Tibial nerve (tissue), 4 donors: Measurements from ENCODE around the gene ROBO1. TPM values are rescaled to one million over a fixed set of nuclear protein-coding genes. Genes with fewer than 3 reads are reported as not detected.

Source experiments
- DNase-seq, 2 donors: peaks; one replicate each; pipeline ENCODE4 v3.0.0-alpha.2; 2019; ENCODE audit warnings: low spot score in 2 of 2
- H3K27ac ChIP-seq, 4 donors: fragments of 200-600 bp; sonication (generic) in 3 of 4; one replicate each; pipeline ENCODE4 v1.5.1; 2017 to 2019; ENCODE audit warnings: mild to moderate bottlenecking in 1 of 4
- H3K27me3 ChIP-seq, 2 donors: fragments of 200-600 bp; sonication (generic) in 1 of 2; one replicate each; pipeline versions ENCODE4 v1.5.1 to v1.6.0; 2017 to 2019
- H3K36me3 ChIP-seq, 3 donors: fragments of 200-600 bp; sonication (generic); one replicate each; pipeline ENCODE4 v1.5.1; 2018 to 2019
- H3K4me1 ChIP-seq, 4 donors: fragments of 200-600 bp; sonication (generic) in 3 of 4; one replicate each; pipeline ENCODE4 v1.5.1; 2017 to 2019
- H3K4me3 ChIP-seq, 4 donors: fragments of 200-600 bp; sonication (generic) in 3 of 4; one replicate each; pipeline ENCODE4 v1.5.1; 2017 to 2019; ENCODE audit warnings: mild to moderate bottlenecking in 1 of 4, moderate library complexity in 1 of 4
- H3K9me3 ChIP-seq, 4 donors: fragments of 200-600 bp; sonication (generic) in 3 of 4; one replicate each; pipeline ENCODE4 v1.5.1; 2017 to 2019
- EP300 ChIP-seq, 2 donors: sonication (generic); formaldehyde crosslinking; IDR thresholded peaks; one replicate each; pipeline ENCODE4 v1.6.1; 2017; ENCODE audit warnings: antibody characterized with exemption in 2 of 2, mild to moderate bottlenecking in 1 of 2
- POLR2A ChIP-seq, 2 donors: fragments of 450-650 bp; IDR thresholded peaks; one replicate each; pipeline ENCODE4 v1.6.1; 2017; ENCODE audit warnings: antibody characterized with exemption in 2 of 2, mild to moderate bottlenecking in 2 of 2, moderate library complexity in 2 of 2
- WGBS, 2 donors: methylation state at CpG; one replicate each; pipeline ENCODE4 v1.1.5; 2018; 5-methylcytosine and 5-hydroxymethylcytosine counted together
- total RNA-seq, 4 donors: library from RNA; depleted of rRNA; stranded (reverse); fragments of >200 nt; gene quantifications; one replicate each; pipeline ENCODE4 v1.1.0, GENCODE V29; 2016
- TF ChIP-seq, protein P1 (sequence below), 5 experiments: fragments of 200-600 bp in 3 of 5; fragments of 450-650 bp in 2 of 5; sonication (generic) in 3 of 5; IDR thresholded peaks; one replicate each; pipeline ENCODE4 v1.5.1; 2016 to 2019; ENCODE audit warnings: antibody characterized with exemption in 5 of 5, mild to moderate bottlenecking in 3 of 5, moderate library complexity in 2 of 5

ROBO1 gene
- total RNA-seq, 4 donors from 2014 or later: 12.6 to 27.8 (median 23.1) TPM

DNA sequence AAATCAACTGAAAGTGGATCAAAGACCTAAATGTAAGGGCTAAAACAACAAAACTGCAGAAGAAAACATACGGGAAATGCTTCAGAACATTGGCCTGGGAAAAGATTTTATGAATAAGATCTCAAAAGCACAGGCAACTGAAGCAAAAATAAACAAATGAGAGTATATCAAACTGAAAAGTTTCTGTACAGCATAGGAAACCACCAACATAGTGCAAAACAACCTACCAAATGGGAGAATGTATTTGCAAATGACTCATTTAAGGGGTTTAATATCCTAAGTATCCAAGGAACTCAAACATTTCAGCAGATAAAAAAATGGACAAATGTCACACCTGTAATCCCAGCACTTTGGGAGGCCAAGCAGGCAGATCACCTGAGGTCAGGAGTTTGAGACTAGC lies 489.1 kb downstream of the ROBO1 start:
- no peak for TF ChIP-seq POLR2A (IDR thresholded peaks at IDR 0.05)
- TF ChIP-seq EP300 (IDR thresholded peaks at IDR 0.05): no peak
- TF ChIP-seq, protein P1, sequence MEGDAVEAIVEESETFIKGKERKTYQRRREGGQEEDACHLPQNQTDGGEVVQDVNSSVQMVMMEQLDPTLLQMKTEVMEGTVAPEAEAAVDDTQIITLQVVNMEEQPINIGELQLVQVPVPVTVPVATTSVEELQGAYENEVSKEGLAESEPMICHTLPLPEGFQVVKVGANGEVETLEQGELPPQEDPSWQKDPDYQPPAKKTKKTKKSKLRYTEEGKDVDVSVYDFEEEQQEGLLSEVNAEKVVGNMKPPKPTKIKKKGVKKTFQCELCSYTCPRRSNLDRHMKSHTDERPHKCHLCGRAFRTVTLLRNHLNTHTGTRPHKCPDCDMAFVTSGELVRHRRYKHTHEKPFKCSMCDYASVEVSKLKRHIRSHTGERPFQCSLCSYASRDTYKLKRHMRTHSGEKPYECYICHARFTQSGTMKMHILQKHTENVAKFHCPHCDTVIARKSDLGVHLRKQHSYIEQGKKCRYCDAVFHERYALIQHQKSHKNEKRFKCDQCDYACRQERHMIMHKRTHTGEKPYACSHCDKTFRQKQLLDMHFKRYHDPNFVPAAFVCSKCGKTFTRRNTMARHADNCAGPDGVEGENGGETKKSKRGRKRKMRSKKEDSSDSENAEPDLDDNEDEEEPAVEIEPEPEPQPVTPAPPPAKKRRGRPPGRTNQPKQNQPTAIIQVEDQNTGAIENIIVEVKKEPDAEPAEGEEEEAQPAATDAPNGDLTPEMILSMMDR (IDR thresholded peaks at IDR 0.05): no peak
- Histone ChIP-seq H3K27ac (no peak overlapping the region), H3K36me3 (no peaks in the 10 kb centered on the region), H3K4me1 (no peaks in the 10 kb centered on the region), H3K27me3 (no peaks in the 10 kb centered on the region), H3K9me3 (peaks cover 0 to 4% (median 0%) of the 10 kb centered on the region in 4 donors), H3K4me3 (no peak overlapping the region)
- 53 to 57% methylated on average over 1 of the region's 1 CpG for WGBS, 2 donors
- no peak for DNase-seq

DNA sequence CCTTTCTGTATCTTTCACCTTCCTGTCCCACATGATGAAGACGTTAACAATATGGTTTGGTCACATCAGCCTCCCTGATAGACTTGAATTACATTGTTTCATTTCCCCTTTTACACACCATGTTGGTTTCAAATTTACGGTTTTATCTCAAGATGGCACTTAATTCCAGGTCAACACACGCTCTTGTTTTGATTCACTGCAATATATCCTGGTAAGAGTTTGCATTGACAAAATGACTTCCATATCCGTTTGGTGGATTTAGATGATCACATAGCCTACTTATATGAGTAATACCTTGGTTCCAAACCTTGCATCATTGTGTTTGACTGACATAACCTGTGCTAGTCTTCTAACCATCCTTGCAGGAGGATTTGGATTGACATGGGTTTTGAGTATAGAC lies 499.4 kb downstream of the ROBO1 start:
- H3K9me3 ChIP-seq: no peaks in the 10 kb centered on the region
- WGBS, 2 donors: 91 to 96% methylated on average over 4 of the region's 4 CpGs
- no peak overlapping the region for H3K4me3 ChIP-seq
- H3K4me1 ChIP-seq: no peaks in the 10 kb centered on the region
- H3K36me3 ChIP-seq: no peaks in the 10 kb centered on the region
- no peak for DNase-seq
- TF ChIP-seq, protein P1 (IDR thresholded peaks at IDR 0.05): no peak
- TF ChIP-seq EP300 (IDR thresholded peaks at IDR 0.05): no peak
- TF ChIP-seq POLR2A (IDR thresholded peaks at IDR 0.05): no peak
- no peak overlapping the region for H3K27ac ChIP-seq
- no peaks in the 10 kb centered on the region for H3K27me3 ChIP-seq

DNA sequence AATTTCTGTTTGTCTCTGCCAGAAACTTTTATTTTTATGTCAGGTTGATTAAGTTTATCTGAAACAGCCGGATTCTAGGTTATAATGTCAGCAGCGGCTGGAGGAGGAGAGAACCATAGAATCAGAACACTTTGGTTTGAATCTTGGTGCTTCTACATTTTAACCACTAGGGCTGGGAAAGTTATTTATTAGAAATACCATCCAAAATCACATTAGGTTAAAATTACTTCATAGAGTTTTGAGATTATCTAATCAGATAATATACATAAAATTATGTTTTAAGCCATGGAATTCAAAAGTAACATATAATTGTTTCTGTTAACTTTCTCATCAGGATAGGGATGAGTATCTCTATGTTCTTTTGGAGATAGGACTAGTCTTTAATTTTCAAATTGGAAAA lies 502.9 kb downstream of the ROBO1 start:
- H3K27me3 ChIP-seq: no peaks in the 10 kb centered on the region
- 88 to 95% methylated on average over 2 of the region's 2 CpGs for WGBS, 2 donors
- H3K4me3 ChIP-seq: no peak overlapping the region
- H3K27ac ChIP-seq: no peak overlapping the region
- H3K9me3 ChIP-seq: no peaks in the 10 kb centered on the region
- DNase-seq: no peak
- no peaks in the 10 kb centered on the region for H3K4me1 ChIP-seq
- no peaks in the 10 kb centered on the region for H3K36me3 ChIP-seq
- no peak for TF ChIP-seq POLR2A (IDR thresholded peaks at IDR 0.05)
- TF ChIP-seq, protein P1 (IDR thresholded peaks at IDR 0.05): no peak
- TF ChIP-seq EP300 (IDR thresholded peaks at IDR 0.05): no peak

DNA sequence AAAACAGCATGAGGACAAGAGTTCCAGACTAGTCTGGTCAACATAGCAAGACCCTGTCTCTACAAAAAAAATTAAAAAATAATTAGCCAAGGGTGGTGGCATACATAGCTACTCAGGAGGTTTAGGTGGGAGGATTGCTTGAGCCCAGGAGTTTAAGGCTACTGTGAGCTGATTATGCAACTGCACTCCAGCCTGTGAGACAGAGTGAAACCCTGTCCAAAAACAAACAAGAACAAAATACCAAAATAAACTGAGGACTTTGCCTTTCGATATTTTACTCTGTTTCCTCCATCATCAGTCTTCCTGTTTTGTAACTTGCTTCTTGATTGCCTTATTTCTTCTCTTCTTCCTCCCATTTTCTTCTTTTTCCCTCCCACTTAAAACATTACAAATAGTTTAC lies 504.4 kb downstream of the ROBO1 start:
- Histone ChIP-seq H3K9me3 (no peaks in the 10 kb centered on the region), H3K36me3 (no peaks in the 10 kb centered on the region), H3K4me1 (no peaks in the 10 kb centered on the region), H3K4me3 (no peak overlapping the region), H3K27me3 (no peaks in the 10 kb centered on the region), H3K27ac (no peak overlapping the region)
- whole genome bisulfite sequencing, 2 donors: 77 to 81% methylated on average over 1 of the region's 1 CpG
- DNase-seq: no peak
- TF ChIP-seq POLR2A (IDR thresholded peaks at IDR 0.05): no peak
- TF ChIP-seq, protein P1 (IDR thresholded peaks at IDR 0.05): no peak
- TF ChIP-seq EP300 (IDR thresholded peaks at IDR 0.05): no peak

DNA sequence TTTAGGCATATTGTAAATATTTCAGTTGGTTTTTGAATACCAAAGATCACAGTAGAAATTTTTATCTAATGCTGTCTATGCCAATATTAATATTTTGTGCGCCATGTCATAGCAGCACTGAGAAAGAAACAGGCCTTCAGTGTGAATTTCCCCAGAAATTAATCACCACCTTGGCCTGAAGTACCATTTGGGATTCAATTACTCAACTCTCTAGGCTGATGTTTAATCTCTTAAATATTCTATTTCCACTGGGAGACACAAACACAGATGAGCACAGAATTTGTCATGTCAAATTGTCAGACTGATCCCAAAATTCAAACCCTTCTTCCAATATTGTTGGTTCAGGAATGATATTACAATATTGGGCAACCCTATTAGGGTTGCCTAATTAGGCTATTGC lies 509.3 kb downstream of the ROBO1 start:
- Histone ChIP-seq H3K4me1 (no peaks in the 10 kb centered on the region), H3K27ac (no peak overlapping the region), H3K9me3 (no peaks in the 10 kb centered on the region), H3K4me3 (no peak overlapping the region), H3K36me3 (no peaks in the 10 kb centered on the region), H3K27me3 (no peaks in the 10 kb centered on the region)
- WGBS, 2 donors: 87 to 93% methylated on average over 1 of the region's 1 CpG
- no peak for DNase-seq
- no peak for TF ChIP-seq EP300 (IDR thresholded peaks at IDR 0.05)
- TF ChIP-seq, protein P1 (IDR thresholded peaks at IDR 0.05): no peak
